ENCODE data around the gene PCDHA10.

The PCDHA10 gene

DNA sequence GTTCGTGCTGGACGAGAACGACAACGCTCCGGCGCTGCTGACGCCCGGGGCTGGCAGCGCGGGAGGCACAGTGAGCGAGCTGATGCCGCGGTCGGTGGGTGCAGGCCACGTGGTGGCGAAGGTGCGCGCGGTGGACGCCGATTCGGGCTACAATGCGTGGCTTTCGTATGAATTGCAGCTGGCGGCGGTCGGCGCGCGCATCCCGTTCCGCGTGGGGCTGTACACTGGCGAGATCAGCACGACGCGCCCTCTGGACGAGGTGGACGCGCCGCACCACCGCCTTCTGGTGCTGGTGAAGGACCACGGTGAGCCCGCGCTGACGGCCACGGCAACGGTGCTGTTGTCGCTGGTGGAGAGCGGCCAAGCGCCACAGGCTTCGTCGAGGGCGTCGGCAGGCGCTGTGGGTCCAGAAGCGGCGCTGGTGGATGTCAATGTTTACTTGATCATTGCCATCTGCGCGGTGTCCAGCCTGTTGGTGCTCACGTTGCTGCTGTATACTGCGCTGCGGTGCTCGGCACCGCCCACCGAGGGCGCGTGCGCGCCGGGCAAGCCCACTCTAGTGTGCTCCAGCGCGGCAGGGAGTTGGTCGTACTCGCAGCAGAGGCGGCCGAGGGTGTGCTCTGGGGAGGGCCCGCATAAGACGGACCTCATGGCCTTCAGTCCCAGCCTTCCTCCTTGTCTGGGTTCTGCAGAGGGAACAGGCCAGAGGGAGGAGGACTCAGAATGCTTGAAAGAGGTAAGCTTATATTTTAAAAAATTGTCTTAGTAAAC is 28.4 kb downstream of the PCDHA10 start:
- no peak for DNase-seq (ENCODE audit: low read depth)

DNA sequence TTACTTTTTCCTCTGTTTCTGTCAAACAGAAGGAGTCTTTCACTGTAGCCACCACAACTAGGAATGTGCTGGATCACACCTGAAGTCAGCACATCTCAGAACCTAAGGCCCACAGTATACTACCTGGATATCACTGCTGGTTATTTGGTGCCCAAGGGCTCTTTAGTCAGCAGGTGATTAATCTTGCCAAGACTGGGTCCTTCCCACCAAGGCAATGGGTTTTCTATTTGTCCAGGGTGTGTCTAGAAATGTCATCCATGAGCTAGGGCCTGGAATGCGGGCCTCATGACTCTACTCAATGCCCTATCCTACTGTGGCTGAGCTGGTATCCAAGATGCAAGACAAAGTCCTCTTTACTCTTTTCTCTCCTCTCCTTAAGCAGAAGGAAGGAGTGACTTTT is 60.6 kb downstream of the PCDHA10 start:
- no peak for DNase-seq (ENCODE audit: low read depth)
